HK-2 (cell line): Measurements from ENCODE around the gene FUCA2.

ENCODE experiments used
- DNase-seq: peaks from one replicate; pipeline ENCODE4 v3.0.0-alpha.2; 2018; ENCODE audit not compliant: unreplicated experiment

FUCA2 gene, protein sequence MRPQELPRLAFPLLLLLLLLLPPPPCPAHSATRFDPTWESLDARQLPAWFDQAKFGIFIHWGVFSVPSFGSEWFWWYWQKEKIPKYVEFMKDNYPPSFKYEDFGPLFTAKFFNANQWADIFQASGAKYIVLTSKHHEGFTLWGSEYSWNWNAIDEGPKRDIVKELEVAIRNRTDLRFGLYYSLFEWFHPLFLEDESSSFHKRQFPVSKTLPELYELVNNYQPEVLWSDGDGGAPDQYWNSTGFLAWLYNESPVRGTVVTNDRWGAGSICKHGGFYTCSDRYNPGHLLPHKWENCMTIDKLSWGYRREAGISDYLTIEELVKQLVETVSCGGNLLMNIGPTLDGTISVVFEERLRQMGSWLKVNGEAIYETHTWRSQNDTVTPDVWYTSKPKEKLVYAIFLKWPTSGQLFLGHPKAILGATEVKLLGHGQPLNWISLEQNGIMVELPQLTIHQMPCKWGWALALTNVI

DNA sequence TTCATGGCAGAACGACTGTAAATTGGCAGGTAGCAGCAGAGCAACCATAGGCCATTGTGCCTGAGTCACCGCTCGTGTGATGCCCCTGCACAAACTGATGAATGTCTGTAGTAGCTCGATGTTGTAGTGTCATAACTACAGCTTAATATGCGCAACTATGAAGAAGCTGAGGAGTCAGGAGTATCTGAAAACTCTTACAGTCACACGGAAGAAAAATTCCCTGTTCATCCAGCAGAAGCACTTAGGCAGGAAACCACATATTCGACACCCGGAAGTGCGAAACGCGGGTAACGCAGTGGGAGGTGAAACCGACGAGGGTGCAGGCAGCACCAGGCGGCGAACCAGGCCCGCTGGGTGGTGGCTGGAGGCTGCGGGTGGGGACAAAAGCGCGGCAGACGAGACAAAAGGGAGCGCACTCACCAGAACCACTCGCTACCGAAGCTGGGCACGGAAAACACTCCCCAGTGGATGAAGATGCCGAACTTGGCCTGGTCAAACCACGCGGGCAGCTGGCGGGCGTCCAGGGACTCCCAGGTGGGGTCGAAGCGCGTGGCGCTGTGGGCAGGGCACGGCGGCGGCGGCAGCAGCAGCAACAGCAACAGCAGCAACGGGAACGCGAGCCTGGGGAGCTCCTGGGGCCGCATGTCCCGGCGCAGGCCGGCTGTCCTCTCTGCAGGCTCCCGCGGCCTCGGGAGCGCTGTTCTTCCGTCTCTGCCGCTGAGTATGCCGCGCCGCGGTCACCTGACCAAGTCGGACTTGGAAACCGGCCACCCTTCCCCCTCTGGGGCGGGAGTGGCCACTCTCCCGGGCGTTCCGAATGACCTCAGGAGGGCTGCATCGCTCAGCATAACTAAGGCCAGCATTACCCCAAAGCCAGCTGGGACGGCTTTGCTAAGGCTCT is at the start of gene FUCA2:
FUCA2 (minus strand) TSS at position 730 of the 901 bp plus-strand sequence; CDS start at position 644, 86 bp downstream.
- DNase-seq: peak; percentile 93

DNA sequence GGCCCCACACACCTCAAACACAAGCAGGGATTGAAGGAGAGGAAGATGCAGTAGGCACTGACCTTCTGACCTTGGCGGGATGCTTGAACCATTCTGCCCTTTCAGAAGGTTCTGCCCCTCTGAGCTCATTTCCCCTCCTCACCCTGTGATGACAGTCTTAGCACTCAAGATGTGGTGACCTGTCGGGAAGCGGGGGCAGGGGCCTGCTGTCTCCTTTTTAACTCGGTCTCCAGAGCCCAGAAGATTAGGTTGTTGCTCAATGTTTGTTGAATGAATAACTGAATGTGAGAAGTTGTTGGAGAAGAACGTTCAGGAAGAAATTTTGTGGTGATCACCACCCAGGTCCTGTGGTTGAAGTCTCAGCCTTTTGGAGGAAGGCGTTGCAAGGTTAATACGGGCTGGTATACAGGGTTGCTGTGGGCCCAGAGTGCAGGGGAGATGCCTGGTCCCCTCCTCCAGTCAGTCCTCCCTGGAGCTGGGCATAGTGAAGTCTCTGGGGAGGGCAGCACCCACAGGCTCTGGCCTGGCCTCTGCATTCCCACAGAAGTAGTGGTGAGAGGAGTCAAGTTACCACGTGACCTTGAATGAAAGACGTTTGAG is 49.7 kb upstream of the FUCA2 start:
- DNase-seq: no peak

DNA sequence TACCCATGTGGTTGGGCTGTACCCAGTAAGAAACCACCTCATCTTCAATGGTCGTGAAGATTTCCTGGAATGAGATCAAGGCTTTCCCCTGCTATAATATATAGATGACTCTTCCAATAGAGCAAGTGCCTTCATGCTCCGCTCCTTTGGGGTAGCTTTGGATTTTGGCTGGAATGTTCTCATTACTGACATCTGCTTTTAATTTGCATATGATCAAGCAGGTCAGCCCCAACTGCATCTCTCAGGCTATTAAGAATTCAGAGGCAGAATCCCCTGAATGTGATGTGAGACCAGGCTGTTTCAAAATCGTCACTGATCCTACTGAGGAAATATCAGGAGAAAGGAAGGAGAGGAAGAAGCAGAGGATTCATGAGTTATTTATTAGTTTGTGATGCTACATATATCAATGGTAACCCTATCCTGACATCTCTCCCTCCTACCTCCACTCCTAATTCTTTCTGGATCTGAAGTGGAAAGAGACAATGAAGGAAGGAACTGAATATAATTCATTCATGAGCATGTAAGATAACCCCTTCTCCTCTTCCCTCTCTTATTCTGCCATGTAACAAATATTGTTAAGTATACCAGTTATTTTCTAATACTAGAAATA is 47.6 kb upstream of the FUCA2 start:
- DNase-seq: no peak

DNA sequence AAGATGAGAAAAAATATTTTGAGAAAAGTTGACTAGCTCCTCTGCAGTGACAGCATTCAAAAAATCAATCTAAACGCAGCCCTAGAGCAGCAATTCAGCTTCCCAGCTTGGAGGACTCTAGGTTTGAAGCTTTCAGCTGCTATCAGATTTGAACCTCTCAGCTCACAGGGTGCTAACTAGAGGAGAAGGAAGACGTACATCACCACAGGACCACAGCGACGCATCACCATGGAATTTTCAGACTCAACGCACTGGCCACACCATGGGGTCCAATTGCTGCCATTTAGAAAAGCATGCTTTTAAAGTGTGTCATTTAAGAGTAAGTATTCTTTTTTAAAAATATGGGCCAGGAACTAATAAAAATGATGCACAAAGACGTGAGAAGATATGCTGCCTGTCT is 45.0 kb upstream of the FUCA2 start:
- peak; percentile 20 for DNase-seq

DNA sequence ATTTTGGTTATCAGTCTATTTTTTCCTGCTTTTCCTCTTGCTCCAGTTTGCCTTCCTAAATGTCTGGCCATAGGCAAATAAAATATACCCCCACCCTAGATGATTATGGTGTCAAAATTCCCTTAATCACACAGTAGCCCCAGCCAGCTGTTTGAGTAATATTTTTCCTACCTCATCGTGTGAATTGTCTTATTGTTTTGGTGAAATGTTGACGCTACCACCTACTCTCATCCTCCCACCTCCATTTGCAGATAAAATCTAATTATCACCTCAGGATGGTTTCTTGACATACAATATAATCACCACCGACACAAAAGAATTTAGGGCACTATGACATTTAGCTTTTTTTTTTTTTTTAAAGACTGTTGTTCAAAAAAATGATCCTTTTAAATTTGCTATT is 44.1 kb upstream of the FUCA2 start:
- no peak for DNase-seq

DNA sequence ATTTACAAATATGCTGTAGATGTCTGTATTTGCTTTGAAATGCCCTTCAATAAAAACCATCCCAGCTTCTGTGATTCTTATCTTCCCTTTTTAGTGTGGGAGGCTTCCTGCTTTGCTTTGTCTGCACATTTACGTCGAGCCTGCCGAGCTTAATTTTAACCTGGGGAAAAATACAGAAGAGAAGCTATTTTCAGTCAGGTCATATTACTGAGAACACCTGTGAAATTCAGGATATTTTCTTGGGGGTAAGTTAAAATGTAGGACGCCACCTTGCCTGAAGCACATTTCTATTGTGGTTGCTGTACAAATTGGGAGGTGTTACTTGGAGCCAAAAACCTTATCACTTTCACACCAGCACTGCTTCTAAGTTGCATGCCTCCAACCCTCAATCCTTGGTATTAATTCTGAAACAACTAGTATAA is 43.6 kb upstream of the FUCA2 start:
- DNase-seq: no peak

DNA sequence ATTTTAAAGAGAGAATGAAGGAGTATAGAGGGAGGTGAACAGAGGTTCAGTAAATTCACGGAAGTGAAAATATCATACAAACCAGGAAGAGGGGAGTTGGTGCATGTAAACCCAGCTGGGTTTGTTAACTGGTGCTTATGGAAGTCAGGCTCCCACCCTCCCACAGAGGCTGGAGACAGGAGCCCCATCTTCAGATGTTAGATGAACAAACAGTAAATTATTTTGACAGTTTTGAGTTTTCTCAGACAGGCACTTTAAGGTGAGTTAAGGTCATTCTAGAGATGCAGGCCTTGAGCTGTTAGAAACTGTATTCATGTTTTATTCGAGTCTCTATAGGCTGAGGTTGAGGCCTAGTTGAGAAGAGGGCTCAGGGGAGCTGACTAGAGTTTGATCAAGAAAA is 41.8 kb upstream of the FUCA2 start:
- DNase-seq: no peak

DNA sequence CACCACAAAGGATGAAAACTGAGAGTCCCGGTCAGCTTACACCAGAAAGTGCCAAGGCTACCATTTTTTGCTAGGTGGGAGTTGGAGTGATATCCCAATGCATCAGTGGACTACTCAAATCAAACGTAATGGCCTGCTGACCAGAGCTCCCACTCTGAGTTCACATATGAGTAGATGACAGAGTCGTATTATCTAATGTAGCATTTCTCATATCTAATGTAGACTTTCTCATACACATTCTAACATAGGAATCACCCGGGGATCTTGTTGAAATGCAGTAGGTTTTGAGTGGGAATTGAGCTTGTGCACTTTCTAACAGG is 38.4 kb upstream of the FUCA2 start:
- no peak for DNase-seq

DNA sequence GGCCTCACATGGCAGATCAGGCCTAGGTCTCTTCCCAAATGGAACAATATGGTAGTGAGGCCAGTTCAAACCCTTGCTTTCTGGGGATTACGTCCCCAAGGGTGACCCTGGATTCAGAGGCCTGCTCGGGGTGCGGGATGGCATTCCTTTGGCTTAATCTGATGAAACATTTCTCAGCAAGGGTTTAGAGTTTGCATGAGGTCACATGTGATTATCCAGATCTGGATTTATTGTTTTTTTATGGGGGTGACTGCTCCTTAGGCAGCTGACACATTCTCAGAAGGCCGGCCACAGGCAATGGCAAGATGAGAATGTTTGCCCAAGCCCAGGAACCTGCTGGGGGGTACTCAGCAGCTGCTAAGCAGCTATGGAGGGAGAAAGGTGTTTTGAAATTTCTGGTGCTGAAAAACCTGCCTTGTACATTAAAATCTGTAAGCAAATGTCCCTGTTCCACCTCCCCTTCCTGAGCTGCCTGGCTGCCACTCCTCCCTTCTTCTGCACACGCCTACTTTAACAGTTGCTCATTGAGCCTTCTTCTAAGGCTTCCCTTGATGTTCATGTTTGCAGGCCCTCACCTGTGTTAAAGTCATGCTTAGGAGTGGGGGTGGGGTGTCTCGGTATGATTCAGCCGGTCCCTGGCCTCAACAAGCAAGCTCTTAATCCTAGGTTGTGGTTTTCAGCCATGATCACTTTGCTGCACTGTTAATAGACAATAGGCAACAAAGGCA is 37.9 kb upstream of the FUCA2 start:
- DNase-seq: peak; percentile 10

DNA sequence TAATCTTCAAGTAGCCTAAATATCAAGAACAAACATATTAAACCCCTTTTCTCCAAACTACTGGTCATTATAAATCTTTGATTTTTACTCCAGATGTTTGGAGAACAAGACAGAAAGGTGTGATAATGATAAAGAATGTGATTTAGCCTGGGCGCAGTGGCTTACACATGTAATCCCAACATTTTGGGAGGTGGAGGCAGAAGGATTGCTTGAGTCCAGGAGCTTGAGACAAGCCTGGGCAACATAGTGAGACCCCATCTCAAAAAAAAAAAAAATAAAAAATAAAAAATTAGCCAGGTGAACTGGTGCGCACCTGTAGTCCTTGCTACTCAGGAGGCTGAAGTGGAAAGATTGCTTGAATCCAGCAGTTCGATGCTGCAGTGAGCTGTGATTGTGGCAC is 35.1 kb upstream of the FUCA2 start:
- DNase-seq: no peak

DNA sequence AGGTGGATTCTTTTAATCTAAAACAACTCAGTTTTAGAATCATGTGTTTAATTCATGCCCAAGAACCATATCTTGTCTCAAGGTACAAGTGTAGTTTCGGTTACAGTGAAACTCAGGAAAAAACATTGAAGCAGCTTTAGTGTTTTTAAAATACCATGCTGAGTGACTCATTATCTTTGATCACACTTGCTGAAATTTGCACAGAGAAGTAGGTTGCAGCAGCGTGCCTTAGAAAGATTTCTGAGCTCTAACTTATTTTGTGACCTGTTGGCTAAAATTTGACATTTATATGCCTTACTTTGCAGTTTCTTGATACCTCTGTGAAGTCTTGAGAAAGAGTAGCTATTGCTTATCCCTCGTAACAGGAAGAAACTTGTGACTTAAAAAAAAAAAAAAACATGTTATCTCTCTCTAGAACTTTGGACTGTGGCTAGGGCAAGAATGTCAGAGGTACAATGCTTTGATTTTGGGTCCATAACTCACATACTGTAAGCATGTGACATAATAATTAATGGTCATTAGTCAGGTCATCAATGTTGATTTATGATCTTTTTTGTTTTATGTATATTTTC is 34.5 kb upstream of the FUCA2 start:
- DNase-seq: no peak

DNA sequence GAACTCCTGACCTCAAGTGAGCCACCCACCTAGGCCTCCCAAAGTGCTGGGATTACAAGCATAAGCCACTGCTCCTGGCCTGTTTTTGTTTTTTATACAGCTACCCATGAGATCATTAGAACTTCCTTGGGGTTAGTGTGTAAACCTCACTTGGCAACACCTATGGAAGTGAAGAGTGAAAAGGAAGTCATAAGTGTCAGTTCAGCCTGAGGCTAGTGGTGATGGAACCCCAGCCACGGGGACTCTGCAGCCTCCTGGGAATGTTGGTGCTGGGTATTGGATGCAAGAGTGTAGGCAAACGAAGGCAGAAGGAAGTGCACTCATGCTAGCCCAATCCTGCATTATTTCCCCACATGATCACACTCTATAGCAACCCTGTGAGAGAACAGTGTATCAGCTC is 33.6 kb upstream of the FUCA2 start:
- no peak for DNase-seq

DNA sequence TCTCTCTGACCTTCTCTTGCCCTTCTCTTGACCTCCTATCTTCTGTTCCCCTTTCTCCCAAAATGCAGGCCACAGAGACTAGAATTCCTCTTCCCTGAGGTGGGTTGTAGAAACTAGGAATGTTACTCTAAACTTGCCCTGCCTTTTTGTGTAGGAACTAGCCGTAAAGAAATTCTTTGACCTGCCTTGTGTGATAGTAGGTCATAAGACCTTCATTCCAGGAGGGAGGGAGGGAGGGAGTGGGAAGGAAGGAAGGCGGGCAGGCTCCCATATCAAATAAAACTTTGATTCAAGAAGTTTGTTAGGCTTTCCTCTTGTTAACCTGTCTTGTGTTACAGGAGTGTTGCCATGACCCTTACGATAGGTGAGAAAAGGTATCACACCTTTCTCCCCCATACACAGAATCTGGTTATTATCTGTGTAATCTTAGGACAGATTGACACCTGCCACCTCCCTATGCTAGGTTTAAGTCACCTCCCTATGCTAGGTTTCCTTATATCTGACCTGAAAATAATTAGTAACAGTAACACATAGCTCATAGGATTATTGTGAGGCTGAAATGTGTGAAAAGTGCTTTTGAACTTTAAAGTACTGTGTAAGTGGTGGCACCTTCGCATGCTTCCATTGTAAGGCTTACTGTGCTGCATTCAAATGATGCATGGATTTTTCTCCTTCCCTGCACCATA is 32.6 kb upstream of the FUCA2 start:
- no peak for DNase-seq

DNA sequence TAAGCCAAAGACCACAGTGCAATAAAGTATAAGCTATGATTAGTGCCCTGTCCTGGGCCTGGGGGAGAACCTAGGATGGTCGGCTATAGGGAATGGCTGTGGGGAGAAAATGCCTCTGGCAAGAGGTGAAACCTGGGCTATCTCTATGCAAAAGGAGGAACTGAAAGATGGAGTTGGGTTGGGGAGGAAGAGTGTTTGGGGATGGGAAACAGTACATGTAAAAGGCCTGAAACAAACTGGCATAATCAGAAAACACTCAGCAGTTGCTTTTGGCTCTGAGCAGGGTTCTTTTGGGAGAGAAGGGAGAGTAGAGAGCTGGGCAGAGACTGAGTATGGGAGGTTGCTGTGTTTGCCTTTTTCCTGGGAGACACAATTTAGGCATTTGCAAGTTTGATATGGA is 31.9 kb upstream of the FUCA2 start:
- DNase-seq: no peak

DNA sequence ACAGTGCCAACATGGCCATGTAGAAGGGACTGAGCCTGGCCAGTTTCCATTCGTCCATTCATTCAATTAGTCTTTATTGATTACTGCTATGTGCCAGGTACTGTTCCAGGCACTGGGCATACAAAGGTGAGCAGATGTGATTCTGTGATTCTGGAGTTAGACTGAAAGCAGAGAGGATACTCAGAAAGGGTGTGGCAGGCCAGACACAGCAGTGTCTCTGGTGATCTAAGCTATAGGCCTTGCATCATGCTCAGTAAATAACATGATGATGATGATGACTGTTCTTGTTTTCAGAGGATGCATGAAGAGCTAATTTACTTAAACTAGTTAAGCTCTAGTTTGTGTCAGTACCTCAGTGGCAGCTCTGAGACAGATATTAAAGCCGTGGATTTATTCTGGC is 31.4 kb upstream of the FUCA2 start:
- no peak for DNase-seq

DNA sequence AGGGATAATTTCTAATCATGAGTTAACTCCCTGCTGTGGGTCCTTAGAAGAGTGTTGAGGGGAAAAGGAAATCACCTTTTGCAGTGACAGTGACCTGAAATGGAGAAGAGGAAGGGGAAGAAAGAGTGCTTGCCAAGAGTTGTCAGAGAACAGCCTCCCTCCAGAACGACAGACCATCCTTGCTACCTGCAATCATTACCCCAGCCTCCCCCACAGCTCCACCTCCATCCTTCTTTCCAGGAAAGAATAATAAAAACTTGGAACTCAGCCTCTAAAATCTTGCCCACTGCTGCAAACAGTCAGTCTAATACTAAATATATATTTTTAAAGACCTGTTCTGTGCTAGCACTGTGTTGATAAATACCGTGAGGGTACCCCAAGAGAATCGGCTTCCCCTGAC is 28.7 kb upstream of the FUCA2 start:
- DNase-seq: no peak

DNA sequence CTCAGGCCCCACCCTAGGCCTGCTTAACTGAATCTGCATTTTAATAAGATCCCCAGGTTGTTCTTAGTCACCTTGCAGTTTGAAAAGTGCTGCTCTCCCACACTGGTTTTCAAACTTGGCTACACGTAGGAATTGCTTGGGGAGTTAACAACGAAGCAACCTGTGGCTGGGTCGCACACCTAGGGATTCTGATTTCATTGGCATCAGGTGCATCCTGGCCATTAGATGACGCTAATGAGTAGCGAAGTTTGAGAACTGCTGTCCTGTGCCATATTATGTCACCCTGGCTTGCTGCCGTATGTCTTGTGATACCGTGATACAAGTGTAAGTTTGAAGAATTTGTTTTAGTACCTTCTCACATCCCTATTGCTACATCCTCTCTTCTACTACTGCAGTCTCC is 28.2 kb upstream of the FUCA2 start:
- DNase-seq: no peak

DNA sequence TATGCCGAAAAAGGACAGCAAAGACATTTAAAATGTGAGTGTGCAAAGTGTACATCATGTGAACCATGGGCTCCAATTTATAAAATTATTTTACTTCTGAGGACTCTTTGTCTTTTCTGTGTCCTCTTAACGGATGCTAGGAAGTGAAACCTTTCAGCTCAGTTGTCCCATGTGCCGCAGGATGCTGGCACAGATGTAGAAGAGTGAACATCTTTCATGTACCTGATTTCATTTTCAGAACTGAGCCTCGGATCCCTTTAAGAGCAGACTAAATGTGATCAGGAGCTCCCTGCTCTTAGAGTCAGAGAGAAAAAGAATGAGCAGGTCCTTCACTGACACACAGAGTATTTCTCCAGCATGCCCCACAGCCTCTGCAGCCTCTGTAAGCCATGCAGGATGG is 27.6 kb upstream of the FUCA2 start:
- no peak for DNase-seq

DNA sequence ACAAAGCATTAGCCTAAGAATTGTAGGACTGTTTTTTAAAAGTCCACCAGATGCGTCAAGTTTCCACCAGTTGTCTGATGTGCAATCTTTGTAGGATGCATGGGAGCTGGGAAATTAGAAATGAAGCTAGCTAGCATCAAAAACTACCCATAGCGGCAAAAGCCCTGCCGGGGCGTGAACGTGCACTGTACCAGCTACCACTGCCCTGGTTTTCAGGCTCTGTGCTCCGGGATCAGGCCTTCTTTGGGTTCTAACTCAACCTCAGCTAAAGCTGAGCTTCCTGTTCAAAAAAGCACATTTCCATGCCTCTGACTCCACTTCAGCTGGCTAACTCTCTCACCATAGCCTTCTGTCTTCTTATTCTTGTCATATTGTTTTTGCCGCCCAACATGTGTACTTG is 26.9 kb upstream of the FUCA2 start:
- no peak for DNase-seq

DNA sequence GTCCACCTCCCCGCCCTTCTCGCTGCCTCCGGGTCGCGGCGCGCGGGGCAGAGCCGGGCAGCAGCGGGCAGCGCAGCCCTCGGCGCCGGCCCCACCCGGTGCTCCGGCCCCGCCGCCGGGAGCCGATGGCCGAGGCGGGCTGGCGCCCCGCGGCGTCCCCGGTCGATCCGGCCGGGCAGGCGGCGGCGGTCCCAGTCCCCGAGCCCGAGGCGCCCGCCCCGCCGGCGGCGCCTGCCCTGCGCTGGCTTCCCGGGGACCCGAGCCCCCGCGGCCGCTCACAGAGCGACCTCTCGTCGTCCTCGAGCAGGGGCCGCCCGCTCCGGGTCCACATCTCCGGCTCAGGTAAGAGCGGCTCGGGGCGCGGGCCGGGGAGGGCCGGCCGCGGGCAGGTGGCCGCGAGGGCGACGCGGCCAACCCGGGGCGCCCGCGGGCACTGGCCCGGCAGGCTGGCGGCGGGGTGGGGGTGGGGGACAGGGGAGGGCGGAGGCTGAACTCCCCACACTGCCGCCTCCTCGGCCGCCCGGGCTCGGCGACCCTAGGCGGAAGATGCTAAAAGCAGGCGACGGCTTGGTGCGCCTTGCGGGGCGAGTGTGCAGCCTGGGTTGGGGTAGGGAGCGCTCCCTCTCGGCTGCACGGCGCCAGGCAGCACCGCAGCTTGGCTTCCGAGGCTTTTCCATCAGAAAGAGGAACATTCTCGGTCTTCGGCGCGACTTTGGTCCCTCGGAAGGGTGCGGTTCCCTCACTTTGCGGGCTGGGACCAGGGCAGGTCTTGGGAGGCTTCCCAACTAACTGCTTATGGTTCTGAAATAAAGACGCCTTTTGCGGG is 25.6 kb upstream of the FUCA2 start:
- DNase-seq: peak; percentile 80
